HepG2 (cell line): Measurements from ENCODE around the gene TEX261. TPM values are rescaled to one million over a fixed set of nuclear protein-coding genes. Genes with fewer than 3 reads are reported as not detected.
A peak's percentile ranks its signal among the peaks of the same experiment; 100 is the strongest.

Source experiments
- ARNTL ChIP-seq: sonication (generic); formaldehyde crosslinking; IDR thresholded peaks from 2 replicates; pipeline ENCODE4 v1.4.0; 2020; ENCODE audit warnings: mild to moderate bottlenecking, missing genetic modification reagents
- CBX2 ChIP-seq, 2 experiments: fragments of 200-600 bp in 1 of 2; sonication (generic); formaldehyde crosslinking in 1 of 2; IDR thresholded peaks; 2 replicates each; pipeline versions ENCODE4 v1.7.0 to v1.8.1; 2018 to 2022; ENCODE audit warnings: low read depth in 2 of 2, low read length in 1 of 2, mild to moderate bottlenecking in 1 of 2, missing genetic modification reagents in 1 of 2
- DMAP1 ChIP-seq: IDR thresholded peaks from 2 replicates; pipeline ENCODE4 v1.6.1; 2016
- E2F1 ChIP-seq: sonication (generic); formaldehyde crosslinking; IDR thresholded peaks from 2 replicates; pipeline ENCODE4 v1.5.0; 2020; ENCODE audit warnings: missing genetic modification reagents
- FOXM1 ChIP-seq: sonication (generic); formaldehyde crosslinking; IDR thresholded peaks from 2 replicates; pipeline ENCODE4 v1.5.0; 2020; ENCODE audit warnings: missing genetic modification reagents
- HOXA9 ChIP-seq: sonication (generic); formaldehyde crosslinking; IDR thresholded peaks from 2 replicates; pipeline ENCODE4 v1.8.1; 2022; ENCODE audit warnings: missing genetic modification reagents, mild to moderate bottlenecking, moderate library complexity, borderline replicate concordance
- KLF6 ChIP-seq: IDR thresholded peaks from 2 replicates; pipeline ENCODE4 v1.8.0; 2016; ENCODE audit warnings: missing biosample characterization, missing genetic modification reagents
- MEF2D ChIP-seq: sonication (generic); formaldehyde crosslinking; IDR thresholded peaks from 2 replicates; pipeline ENCODE4 v1.5.1; 2020; ENCODE audit warnings: mild to moderate bottlenecking, missing genetic modification reagents
- PAWR ChIP-seq: sonication (generic); formaldehyde crosslinking; IDR thresholded peaks from 2 replicates; pipeline ENCODE4 v1.4.0; 2020; ENCODE audit warnings: missing genetic modification reagents, mild to moderate bottlenecking, borderline replicate concordance
- PAXIP1 ChIP-seq: sonication (generic); formaldehyde crosslinking; conservative IDR thresholded peaks from 2 replicates; pipeline ENCODE4 v1.4.0; 2020; ENCODE audit warnings: mild to moderate bottlenecking, missing genetic modification reagents, moderate library complexity
- ZBTB7B ChIP-seq: sonication (generic); formaldehyde crosslinking; IDR thresholded peaks from 2 replicates; pipeline ENCODE4 v1.4.0; 2020; ENCODE audit warnings: missing genetic modification reagents
- ZNF276 ChIP-seq: sonication (generic); formaldehyde crosslinking; IDR thresholded peaks from 2 replicates; pipeline ENCODE4 v1.4.0; 2020; ENCODE audit warnings: mild to moderate bottlenecking, low read depth, missing genetic modification reagents
- ZNF282 ChIP-seq: fragments of 450-650 bp; IDR thresholded peaks from 2 replicates; pipeline ENCODE4 v1.6.1; 2018; ENCODE audit not compliant: partially characterized antibody
- ZNF430 ChIP-seq: sonication (generic); formaldehyde crosslinking; IDR thresholded peaks from 2 replicates; pipeline ENCODE4 v1.9.0; 2021; ENCODE audit warnings: mild to moderate bottlenecking, missing genetic modification reagents
- ZNF484 ChIP-seq: sonication (generic); formaldehyde crosslinking; IDR thresholded peaks from 2 replicates; pipeline ENCODE4 v1.5.1; 2020; ENCODE audit warnings: mild to moderate bottlenecking, low read depth, missing genetic modification reagents, borderline replicate concordance
- ZNF558 ChIP-seq: sonication (generic); formaldehyde crosslinking; IDR thresholded peaks from 2 replicates; pipeline ENCODE4 v1.9.0; 2022; ENCODE audit warnings: mild to moderate bottlenecking, missing genetic modification reagents, borderline replicate concordance
- ZNF605 ChIP-seq: sonication (generic); formaldehyde crosslinking; IDR thresholded peaks from 2 replicates; pipeline ENCODE4 v1.8.0; 2022; ENCODE audit warnings: mild to moderate bottlenecking, missing genetic modification reagents
- polyA plus RNA-seq, 8 experiments: library from polyadenylated mRNA; depleted of rRNA in 3 of 8; stranded (reverse) in 7 of 8; unstranded in 1 of 8; fragments of >200 nt; fragmentation: Illumina TruSeq in 4 of 8; extraction: Trizol in 4 of 8; gene quantifications; 2 replicates each; pipeline versions ENCODE4 v1.2.1 to v1.2.3, GENCODE V29; 2011 to 2016; ENCODE audit warnings: low read depth in 4 of 8, missing spikeins in 1 of 8, mixed read lengths in 1 of 8; ENCODE audit not compliant: insufficient read depth in 1 of 8
- total RNA-seq, 5 experiments: library from RNA; depleted of rRNA; stranded (reverse); fragments of >200 nt; fragmentation: Illumina TruSeq; extraction: Trizol; gene quantifications; 2 replicates each; pipeline ENCODE4 v1.2.3, GENCODE V29; 2016; ENCODE audit warnings: low read depth in 1 of 5
- TF ChIP-seq, protein P1 (sequence below): sonication (generic); formaldehyde crosslinking; IDR thresholded peaks from 2 replicates; pipeline ENCODE4 v1.5.1; 2020; ENCODE audit warnings: missing genetic modification reagents, mild to moderate bottlenecking, borderline replicate concordance
- TF ChIP-seq, protein P2 (sequence below): IDR thresholded peaks from 2 replicates; pipeline ENCODE4 v1.6.1; 2018; ENCODE audit warnings: missing genetic modification reagents

Gene TEX261
- total and polyA plus RNA-seq, 2 of the 13 experiments (the other 11 are each of a cell fraction or from before 2014, with no cell fraction given) = 43.8 to 78.7 TPM

DNA sequence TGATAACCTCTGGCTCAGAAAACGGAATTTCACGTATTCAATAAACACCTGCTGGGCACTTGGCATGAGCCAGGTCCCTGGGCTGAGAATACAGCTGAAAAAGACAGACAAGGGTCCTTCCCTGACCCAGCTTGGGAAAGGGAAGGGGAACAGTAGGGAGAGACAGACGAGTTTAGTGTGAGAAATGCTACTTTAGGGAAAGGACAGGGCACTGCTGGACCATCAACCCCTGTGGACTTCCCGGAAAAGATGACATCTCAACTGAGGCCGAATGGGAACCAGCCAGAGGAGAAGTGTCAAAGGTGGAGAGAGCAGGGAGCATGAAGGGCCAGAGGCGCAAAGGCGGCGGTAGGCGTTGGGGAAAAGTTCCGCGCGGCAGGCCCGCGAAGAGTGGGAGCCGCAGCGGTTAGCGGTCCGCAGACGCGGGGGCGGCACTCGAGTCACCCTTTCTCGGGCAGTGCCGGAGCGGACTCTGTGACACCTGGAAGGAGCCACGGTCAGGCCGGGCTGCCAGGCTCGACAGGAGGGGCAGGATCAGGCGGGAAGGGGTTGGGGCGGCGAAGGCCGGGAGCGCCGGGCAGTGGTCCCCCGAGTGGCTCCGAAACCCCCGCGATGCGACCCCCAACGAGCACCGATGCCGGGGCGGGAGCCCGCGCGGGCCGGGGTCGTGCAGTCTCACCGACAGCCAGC lies 519 bp downstream of the TEX261 start (continued):
- TF ChIP-seq, protein P1, sequence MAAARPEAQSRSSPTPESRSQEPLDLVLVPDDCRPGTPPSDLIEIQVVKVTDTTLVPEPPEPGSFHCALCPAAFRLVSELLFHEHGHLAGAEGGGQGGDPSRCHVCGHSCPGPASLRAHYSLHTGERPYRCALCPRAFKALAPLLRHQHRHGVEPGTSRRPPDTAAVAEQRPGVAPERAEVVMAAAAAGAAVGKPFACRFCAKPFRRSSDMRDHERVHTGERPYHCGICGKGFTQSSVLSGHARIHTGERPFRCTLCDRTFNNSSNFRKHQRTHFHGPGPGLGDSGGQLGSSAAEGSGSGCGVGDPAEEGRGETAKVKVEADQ = peak; percentile 25; the same call in 1 of the 2 replicates
- TF ChIP-seq KLF6 (CRISPR knock-in tag) (0 out of 2 replicates have a peak, but pooled peaks have one; percentile 15), ZBTB7B (CRISPR knock-in tag) (peak; percentile 9; the same call in 1 of the 2 replicates), ZNF276 (CRISPR knock-in tag) (0 out of 2 replicates have a peak, but pooled peaks have one; percentile 12), ZNF484 (0 out of 2 replicates have a peak, but pooled peaks have one; percentile 53), DMAP1 (CRISPR knock-in tag) (peak; percentile 19), FOXM1 (0 out of 2 replicates have a peak, but pooled peaks have one; percentile 6), ZNF605 (CRISPR knock-in tag) (peak; percentile 53; the same call in 1 of the 2 replicates), MEF2D (CRISPR knock-in tag) (peak; percentile 45; the same call in 1 of the 2 replicates), PAXIP1 (CRISPR knock-in tag) (peak; percentile 7; the same call in 1 of the 2 replicates), E2F1 (CRISPR knock-in tag) (no peak), PAWR (CRISPR knock-in tag) (0 out of 2 replicates have a peak, but pooled peaks have one; percentile 33), ZNF558 (CRISPR knock-in tag) (0 out of 2 replicates have a peak, but pooled peaks have one; percentile 10), ZNF430 (CRISPR knock-in tag) (peak; percentile 13; the same call in 1 of the 2 replicates), ZNF282 (no peak), CBX2 (IDR thresholded peaks at IDR 0.05; ENCODE audit: low read depth, low read length) (no peak), CBX2 (CRISPR knock-in tag; IDR thresholded peaks at IDR 0.05; ENCODE audit: low read depth) (0 out of 2 replicates have a peak, but pooled peaks have one; percentile 22), ARNTL (CRISPR knock-in tag) (peak; percentile 30; the same call in 1 of the 2 replicates), HOXA9 (CRISPR knock-in tag) (peak; percentile 77; the same call in 1 of the 2 replicates)
- TF ChIP-seq, protein P2, sequence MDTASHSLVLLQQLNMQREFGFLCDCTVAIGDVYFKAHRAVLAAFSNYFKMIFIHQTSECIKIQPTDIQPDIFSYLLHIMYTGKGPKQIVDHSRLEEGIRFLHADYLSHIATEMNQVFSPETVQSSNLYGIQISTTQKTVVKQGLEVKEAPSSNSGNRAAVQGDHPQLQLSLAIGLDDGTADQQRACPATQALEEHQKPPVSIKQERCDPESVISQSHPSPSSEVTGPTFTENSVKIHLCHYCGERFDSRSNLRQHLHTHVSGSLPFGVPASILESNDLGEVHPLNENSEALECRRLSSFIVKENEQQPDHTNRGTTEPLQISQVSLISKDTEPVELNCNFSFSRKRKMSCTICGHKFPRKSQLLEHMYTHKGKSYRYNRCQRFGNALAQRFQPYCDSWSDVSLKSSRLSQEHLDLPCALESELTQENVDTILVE (CRISPR knock-in tag) = no peak
